ENCODE results near the gene STOML2. TPM values are rescaled to one million over a fixed set of nuclear protein-coding genes. Genes with fewer than 3 reads are reported as not detected.
A peak's percentile ranks its signal among the peaks of the same experiment; 100 is the strongest.

The STOML2 gene
- total RNA-seq, 1 experiment from 2014 or later: 214 TPM

DNA sequence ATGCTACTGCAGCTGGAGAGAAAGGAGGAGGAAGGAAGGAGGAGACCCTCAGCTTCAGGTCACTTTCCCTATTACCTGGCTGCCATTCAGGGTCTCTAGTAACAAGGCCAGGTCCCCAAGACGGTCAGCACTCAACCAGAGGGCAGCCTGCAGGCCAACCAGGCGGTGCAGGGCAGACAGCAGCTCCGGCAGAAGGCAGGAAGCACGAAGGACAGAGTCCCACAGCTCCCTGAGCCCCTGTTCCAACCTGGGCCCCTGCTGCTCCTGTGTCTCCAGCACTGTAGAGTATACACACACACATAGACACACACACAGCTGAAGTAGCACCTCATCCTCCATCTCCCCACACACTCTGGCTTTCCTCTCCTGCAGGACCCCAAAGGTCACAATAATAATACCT lies 24.9 kb downstream of the STOML2 start:
- ChIA-PET CTCF (interaction anchor here (1.1 to 1.9 kb wide), 2 partner anchors 38 to 376 kb away, joined by 3 to 6 read pairs; no protein-coding TSS in a partner anchor), POLR2A (interaction anchor here (2.2 kb wide), 1 partner anchor 19 kb away, joined by 9 read pairs; the partner anchor contains the start of gene PIGO)
- Mint-ChIP-seq H3K4me3 (peak overlapping the region; percentile 92), H3K9me3 (no peaks in the 10 kb centered on the region), H3K27ac (no peak overlapping the region; the same call in 1 of the 2 replicates), H3K27me3 (ENCODE audit: low read depth) (no peaks in the 10 kb centered on the region), H3K4me1 (peaks cover 16% of the 10 kb centered on the region), H3K36me3 (peaks cover 47% of the 10 kb centered on the region)
- TF ChIP-seq, protein P1, sequence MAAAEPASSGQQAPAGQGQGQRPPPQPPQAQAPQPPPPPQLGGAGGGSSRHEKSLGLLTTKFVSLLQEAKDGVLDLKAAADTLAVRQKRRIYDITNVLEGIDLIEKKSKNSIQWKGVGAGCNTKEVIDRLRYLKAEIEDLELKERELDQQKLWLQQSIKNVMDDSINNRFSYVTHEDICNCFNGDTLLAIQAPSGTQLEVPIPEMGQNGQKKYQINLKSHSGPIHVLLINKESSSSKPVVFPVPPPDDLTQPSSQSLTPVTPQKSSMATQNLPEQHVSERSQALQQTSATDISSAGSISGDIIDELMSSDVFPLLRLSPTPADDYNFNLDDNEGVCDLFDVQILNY (CRISPR knock-in tag; IDR thresholded peaks at IDR 0.05): no peak
- TF ChIP-seq, protein P2, sequence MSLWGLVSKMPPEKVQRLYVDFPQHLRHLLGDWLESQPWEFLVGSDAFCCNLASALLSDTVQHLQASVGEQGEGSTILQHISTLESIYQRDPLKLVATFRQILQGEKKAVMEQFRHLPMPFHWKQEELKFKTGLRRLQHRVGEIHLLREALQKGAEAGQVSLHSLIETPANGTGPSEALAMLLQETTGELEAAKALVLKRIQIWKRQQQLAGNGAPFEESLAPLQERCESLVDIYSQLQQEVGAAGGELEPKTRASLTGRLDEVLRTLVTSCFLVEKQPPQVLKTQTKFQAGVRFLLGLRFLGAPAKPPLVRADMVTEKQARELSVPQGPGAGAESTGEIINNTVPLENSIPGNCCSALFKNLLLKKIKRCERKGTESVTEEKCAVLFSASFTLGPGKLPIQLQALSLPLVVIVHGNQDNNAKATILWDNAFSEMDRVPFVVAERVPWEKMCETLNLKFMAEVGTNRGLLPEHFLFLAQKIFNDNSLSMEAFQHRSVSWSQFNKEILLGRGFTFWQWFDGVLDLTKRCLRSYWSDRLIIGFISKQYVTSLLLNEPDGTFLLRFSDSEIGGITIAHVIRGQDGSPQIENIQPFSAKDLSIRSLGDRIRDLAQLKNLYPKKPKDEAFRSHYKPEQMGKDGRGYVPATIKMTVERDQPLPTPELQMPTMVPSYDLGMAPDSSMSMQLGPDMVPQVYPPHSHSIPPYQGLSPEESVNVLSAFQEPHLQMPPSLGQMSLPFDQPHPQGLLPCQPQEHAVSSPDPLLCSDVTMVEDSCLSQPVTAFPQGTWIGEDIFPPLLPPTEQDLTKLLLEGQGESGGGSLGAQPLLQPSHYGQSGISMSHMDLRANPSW (CRISPR knock-in tag; conservative IDR thresholded peaks at IDR 0.05; ENCODE audit: low read depth): no peak
- TF ChIP-seq MXD4 (CRISPR knock-in tag; IDR thresholded peaks at IDR 0.05; ENCODE audit: borderline replicate concordance) (no peak), FOXP1 (CRISPR knock-in tag; IDR thresholded peaks at IDR 0.05; ENCODE audit: borderline replicate concordance) (no peak), ETV6 (CRISPR knock-in tag; IDR thresholded peaks at IDR 0.05) (no peak), ESRRA (CRISPR knock-in tag; IDR thresholded peaks at IDR 0.05; ENCODE audit: borderline replicate concordance) (no peak), NFE2L1 (CRISPR knock-in tag; IDR thresholded peaks at IDR 0.05) (no peak), KAT7 (CRISPR knock-in tag; IDR thresholded peaks at IDR 0.05; ENCODE audit: borderline replicate concordance) (no peak), ZNF396 (CRISPR knock-in tag; IDR thresholded peaks at IDR 0.05; ENCODE audit: borderline replicate concordance) (no peak), ZNF416 (CRISPR knock-in tag; IDR thresholded peaks at IDR 0.05) (no peak), GTF2I (CRISPR knock-in tag; conservative IDR thresholded peaks at IDR 0.05) (no peak), OVOL2 (CRISPR knock-in tag; IDR thresholded peaks at IDR 0.05; ENCODE audit: borderline replicate concordance) (no peak), ZNF317 (CRISPR knock-in tag; IDR thresholded peaks at IDR 0.05; ENCODE audit: borderline replicate concordance, low read depth) (no peak), SMAD4 (CRISPR knock-in tag; IDR thresholded peaks at IDR 0.05) (no peak)
- TF ChIP-seq, protein P3, sequence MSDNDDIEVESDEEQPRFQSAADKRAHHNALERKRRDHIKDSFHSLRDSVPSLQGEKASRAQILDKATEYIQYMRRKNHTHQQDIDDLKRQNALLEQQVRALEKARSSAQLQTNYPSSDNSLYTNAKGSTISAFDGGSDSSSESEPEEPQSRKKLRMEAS (CRISPR knock-in tag; IDR thresholded peaks at IDR 0.05): no peak
- TF ChIP-seq, protein P4, sequence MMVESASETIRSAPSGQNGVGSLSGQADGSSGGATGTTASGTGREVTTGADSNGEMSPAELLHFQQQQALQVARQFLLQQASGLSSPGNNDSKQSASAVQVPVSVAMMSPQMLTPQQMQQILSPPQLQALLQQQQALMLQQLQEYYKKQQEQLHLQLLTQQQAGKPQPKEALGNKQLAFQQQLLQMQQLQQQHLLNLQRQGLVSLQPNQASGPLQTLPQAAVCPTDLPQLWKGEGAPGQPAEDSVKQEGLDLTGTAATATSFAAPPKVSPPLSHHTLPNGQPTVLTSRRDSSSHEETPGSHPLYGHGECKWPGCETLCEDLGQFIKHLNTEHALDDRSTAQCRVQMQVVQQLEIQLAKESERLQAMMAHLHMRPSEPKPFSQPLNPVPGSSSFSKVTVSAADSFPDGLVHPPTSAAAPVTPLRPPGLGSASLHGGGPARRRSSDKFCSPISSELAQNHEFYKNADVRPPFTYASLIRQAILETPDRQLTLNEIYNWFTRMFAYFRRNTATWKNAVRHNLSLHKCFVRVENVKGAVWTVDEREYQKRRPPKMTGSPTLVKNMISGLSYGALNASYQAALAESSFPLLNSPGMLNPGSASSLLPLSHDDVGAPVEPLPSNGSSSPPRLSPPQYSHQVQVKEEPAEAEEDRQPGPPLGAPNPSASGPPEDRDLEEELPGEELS (CRISPR knock-in tag; IDR thresholded peaks at IDR 0.05): no peak
- TF ChIP-seq, protein P5, sequence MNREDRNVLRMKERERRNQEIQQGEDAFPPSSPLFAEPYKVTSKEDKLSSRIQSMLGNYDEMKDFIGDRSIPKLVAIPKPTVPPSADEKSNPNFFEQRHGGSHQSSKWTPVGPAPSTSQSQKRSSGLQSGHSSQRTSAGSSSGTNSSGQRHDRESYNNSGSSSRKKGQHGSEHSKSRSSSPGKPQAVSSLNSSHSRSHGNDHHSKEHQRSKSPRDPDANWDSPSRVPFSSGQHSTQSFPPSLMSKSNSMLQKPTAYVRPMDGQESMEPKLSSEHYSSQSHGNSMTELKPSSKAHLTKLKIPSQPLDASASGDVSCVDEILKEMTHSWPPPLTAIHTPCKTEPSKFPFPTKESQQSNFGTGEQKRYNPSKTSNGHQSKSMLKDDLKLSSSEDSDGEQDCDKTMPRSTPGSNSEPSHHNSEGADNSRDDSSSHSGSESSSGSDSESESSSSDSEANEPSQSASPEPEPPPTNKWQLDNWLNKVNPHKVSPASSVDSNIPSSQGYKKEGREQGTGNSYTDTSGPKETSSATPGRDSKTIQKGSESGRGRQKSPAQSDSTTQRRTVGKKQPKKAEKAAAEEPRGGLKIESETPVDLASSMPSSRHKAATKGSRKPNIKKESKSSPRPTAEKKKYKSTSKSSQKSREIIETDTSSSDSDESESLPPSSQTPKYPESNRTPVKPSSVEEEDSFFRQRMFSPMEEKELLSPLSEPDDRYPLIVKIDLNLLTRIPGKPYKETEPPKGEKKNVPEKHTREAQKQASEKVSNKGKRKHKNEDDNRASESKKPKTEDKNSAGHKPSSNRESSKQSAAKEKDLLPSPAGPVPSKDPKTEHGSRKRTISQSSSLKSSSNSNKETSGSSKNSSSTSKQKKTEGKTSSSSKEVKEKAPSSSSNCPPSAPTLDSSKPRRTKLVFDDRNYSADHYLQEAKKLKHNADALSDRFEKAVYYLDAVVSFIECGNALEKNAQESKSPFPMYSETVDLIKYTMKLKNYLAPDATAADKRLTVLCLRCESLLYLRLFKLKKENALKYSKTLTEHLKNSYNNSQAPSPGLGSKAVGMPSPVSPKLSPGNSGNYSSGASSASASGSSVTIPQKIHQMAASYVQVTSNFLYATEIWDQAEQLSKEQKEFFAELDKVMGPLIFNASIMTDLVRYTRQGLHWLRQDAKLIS (CRISPR knock-in tag; IDR thresholded peaks at IDR 0.05; ENCODE audit: borderline replicate concordance): no peak
- TF ChIP-seq, protein P6, sequence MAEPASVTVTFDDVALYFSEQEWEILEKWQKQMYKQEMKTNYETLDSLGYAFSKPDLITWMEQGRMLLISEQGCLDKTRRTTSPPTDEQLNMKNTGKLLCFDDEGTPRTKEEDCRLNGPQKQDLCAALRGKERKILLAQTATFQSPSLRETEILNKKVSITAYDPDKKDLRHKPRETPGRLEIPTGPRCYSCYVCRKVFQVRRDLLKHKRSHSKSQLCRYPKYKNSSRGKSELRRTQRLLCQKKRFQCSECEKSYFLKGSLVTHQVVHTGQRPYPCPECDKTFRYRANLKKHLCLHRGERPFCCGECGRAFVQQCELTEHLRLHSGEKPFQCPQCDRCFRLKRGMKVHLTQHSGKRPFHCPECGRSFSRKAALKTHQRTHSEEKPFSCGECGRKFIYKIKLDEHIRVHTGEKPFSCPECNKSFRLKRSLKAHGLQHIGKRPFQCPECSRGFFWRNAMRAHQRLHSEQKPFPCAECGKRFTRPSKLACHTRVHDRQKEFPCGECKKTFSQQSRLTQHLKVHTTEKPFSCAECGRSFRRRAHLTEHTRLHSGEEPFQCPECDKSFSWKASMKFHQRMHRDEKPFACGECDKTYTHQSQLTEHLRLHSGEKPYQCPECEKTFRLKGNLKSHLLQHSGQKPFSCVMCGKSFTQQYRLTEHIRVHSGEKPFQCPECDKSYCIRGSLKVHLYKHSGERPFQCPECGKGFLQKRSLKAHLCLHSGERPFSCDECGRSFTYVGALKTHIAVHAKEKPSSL (CRISPR knock-in tag; conservative IDR thresholded peaks at IDR 0.05): no peak
- TF ChIP-seq, protein P7, sequence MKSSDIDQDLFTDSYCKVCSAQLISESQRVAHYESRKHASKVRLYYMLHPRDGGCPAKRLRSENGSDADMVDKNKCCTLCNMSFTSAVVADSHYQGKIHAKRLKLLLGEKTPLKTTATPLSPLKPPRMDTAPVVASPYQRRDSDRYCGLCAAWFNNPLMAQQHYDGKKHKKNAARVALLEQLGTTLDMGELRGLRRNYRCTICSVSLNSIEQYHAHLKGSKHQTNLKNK (CRISPR knock-in tag; IDR thresholded peaks at IDR 0.05): no peak
- ATAC-seq (no peak), DNase-seq (ENCODE audit: low spot score) (no peak)

Data from WTC11 (cell line).